ENCODE measurements around the gene TIMP4.

- TF ChIP-seq, protein P1, sequence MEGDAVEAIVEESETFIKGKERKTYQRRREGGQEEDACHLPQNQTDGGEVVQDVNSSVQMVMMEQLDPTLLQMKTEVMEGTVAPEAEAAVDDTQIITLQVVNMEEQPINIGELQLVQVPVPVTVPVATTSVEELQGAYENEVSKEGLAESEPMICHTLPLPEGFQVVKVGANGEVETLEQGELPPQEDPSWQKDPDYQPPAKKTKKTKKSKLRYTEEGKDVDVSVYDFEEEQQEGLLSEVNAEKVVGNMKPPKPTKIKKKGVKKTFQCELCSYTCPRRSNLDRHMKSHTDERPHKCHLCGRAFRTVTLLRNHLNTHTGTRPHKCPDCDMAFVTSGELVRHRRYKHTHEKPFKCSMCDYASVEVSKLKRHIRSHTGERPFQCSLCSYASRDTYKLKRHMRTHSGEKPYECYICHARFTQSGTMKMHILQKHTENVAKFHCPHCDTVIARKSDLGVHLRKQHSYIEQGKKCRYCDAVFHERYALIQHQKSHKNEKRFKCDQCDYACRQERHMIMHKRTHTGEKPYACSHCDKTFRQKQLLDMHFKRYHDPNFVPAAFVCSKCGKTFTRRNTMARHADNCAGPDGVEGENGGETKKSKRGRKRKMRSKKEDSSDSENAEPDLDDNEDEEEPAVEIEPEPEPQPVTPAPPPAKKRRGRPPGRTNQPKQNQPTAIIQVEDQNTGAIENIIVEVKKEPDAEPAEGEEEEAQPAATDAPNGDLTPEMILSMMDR (IDR thresholded peaks at IDR 0.05; ENCODE audit: low read depth, low read length, poor library complexity, severe bottlenecking): no peak
- TF ChIP-seq EZH2phosphoT487 (IDR thresholded peaks at IDR 0.05; ENCODE audit: borderline replicate concordance, low read length): no peak
Observed at GRCh38 chr3:12107071-12107713, 51.5 kb downstream of the TIMP4 start.

Measured in DOHH2 (cell line).